ENCODE measurements around the gene RDM1.
"Not testable (repeated sequence)": the region's sequence is repeated elsewhere in the genome, so short reads cannot be mapped to it uniquely, and the experiment has no call there.

Gene RDM1

GRCh38 chr17:35930211-35931065 is at the start of gene RDM1:
RDM1 (minus strand) TSS chr17:35930773; CDS start chr17:35930727, 46 bp downstream.
- DNase-seq = peak; percentile 60

GRCh38 chr17:35978346-35978745 is 47.8 kb upstream of the RDM1 start:
- no peak for DNase-seq

GRCh38 chr17:35977509-35977908 is 46.9 kb upstream of the RDM1 start:
- DNase-seq = no peak

- no peak for DNase-seq
Observed at GRCh38 chr17:35973333-35974260, 43.0 kb upstream of the RDM1 start.

GRCh38 chr17:35972945-35973332 is 42.4 kb upstream of the RDM1 start:
- DNase-seq = no peak

GRCh38 chr17:35972535-35972934 is 42.0 kb upstream of the RDM1 start:
- no peak for DNase-seq

- DNase-seq = no peak
Observed at GRCh38 chr17:35972066-35972465, 41.5 kb upstream of the RDM1 start.

GRCh38 chr17:35969558-35970380 is 39.2 kb upstream of the RDM1 start:
- DNase-seq = peak; percentile 42

GRCh38 chr17:35968520-35969054 is 38.0 kb upstream of the RDM1 start:
- no peak for DNase-seq

GRCh38 chr17:35965272-35965671 is 34.7 kb upstream of the RDM1 start:
- DNase-seq = no peak

- no peak for DNase-seq
Observed at GRCh38 chr17:35963663-35964062, 33.1 kb upstream of the RDM1 start.

GRCh38 chr17:35953720-35954119 is 23.1 kb upstream of the RDM1 start:
- no peak for DNase-seq

GRCh38 chr17:35949401-35949800 is 18.8 kb upstream of the RDM1 start:
- DNase-seq = no peak

- no peak for DNase-seq
Observed at GRCh38 chr17:35948092-35948491, 17.5 kb upstream of the RDM1 start.

- no peak for DNase-seq
Observed at GRCh38 chr17:35947156-35947585, 16.6 kb upstream of the RDM1 start.

- DNase-seq = no peak
Observed at GRCh38 chr17:35944151-35944550, 13.6 kb upstream of the RDM1 start.

GRCh38 chr17:35943537-35943936 is 13.0 kb upstream of the RDM1 start, which contains the start of gene LYZL6:
LYZL6 (minus strand) TSS chr17:35943713; CDS start chr17:35939356, 4,357 bp downstream.
- no peak for DNase-seq

GRCh38 chr17:35942588-35943186 is 12.1 kb upstream of the RDM1 start:
- no peak for DNase-seq

GRCh38 chr17:35938492-35938891 is 7.9 kb upstream of the RDM1 start:
- DNase-seq = not testable (repeated sequence)

- DNase-seq = no peak
Observed at GRCh38 chr17:35936063-35936462, 5.5 kb upstream of the RDM1 start.

GRCh38 chr17:35934760-35935159 is 4.2 kb upstream of the RDM1 start:
- DNase-seq = no peak

- no peak for DNase-seq
Observed at GRCh38 chr17:35932586-35932985, 2.0 kb upstream of the RDM1 start.

All from activated CD4-positive, alpha-beta T cell treated with anti-CD3 and anti-CD28 coated beads for 1 hour (primary cell).